Left ventricle myocardium inferior (tissue), 1 donor: ENCODE results near the gene CCM2. TPM values are rescaled to one million over a fixed set of nuclear protein-coding genes. Genes with fewer than 3 reads are reported as not detected.

Experiments
- DNase-seq: peaks from one replicate; pipeline ENCODE4 v3.0.0-alpha.2; 2020
- H3K27ac ChIP-seq: fragments of 200-600 bp; replicated peaks from 2 replicates; pipeline ENCODE4 v1.8.0; 2021
- H3K27me3 ChIP-seq: fragments of 200-600 bp; 2 replicates; pipeline ENCODE4 v1.8.0; 2021; ENCODE audit warnings: low read depth
- H3K36me3 ChIP-seq: fragments of 200-600 bp; 2 replicates; pipeline ENCODE4 v1.8.0; 2021
- H3K4me1 ChIP-seq: fragments of 200-600 bp; 2 replicates; pipeline ENCODE4 v1.8.0; 2021
- H3K4me3 ChIP-seq: fragments of 200-600 bp; 2 replicates; pipeline ENCODE4 v1.8.0; 2021; ENCODE audit warnings: mild to moderate bottlenecking, moderate library complexity
- H3K9me3 ChIP-seq: fragments of 200-600 bp; replicated peaks from 2 replicates; pipeline ENCODE4 v1.8.0; 2021
- CTCF ChIP-seq: fragments of 200-600 bp; IDR thresholded peaks from 2 replicates; pipeline ENCODE4 v1.8.0; 2021; ENCODE audit warnings: antibody characterized with exemption, mild to moderate bottlenecking, borderline replicate concordance
- intact Hi-C: fragments of 100-400 bp; cut with micrococcal nuclease; formaldehyde crosslinking; loops from one replicate; pipeline ENCODE4 v1.11.0; 2022
- total RNA-seq: library from RNA; stranded (reverse); fragmentation: NEBNext Ultra II Directional; extraction: Animal tissue kit (Norgen Biotek cat#: 25700); gene quantifications from one replicate; pipeline ENCODE4 v1.2.1, GENCODE V29; 2021
- donor health status: DM: no; HTN: yes; CAD: no; lungs with severe emphysema.

The CCM2 gene
- total RNA-seq, 1 donor from 2014 or later, result 24.5 TPM

DNA sequence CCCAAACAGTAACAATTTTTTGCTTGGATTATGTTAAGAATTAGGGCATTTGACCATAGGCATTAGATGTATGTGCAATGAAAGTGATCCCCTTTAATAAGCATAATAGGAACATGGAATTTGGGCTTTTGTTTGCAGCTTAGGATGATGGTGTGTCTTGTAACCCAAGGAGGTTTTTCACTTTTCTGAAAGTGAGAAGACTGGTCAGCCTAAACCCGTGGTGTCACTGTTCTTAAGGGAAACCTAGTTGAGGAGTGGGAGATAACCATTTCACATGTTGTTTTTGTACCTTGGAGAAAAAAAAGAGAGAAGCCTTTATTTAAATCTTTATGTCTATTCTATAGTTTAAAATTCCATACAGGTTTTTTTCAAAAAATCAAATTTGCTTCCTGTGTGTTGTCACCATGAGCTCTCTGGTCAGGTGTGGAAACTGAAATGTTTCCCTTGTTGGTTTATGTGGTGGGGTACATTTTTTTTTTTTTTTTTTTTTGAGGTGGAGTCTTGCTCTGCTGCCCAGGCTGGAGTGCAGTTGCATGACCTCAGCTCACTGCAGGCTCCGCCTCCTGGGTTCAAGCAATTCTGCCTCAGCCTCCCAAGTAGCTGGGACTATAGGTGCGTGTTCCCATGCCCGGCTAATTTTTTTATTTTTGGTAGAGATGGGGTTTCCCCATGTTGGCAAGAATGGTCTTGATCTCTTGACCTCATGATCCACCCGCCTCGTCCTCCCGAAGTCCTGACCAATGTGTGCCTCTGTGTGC is 7.7 kb downstream of the CCM2 start:
- Histone ChIP-seq H3K27me3 (no peaks in the 10 kb centered on the region), H3K27ac (no peak overlapping the region), H3K9me3 (no peaks in the 10 kb centered on the region), H3K4me3 (no peak overlapping the region), H3K4me1 (peaks cover 21% of the 10 kb centered on the region), H3K36me3 (peaks cover 13% of the 10 kb centered on the region)
- no peak for DNase-seq
- no peak for TF ChIP-seq CTCF
- intact Hi-C loops, result no loop called here

DNA sequence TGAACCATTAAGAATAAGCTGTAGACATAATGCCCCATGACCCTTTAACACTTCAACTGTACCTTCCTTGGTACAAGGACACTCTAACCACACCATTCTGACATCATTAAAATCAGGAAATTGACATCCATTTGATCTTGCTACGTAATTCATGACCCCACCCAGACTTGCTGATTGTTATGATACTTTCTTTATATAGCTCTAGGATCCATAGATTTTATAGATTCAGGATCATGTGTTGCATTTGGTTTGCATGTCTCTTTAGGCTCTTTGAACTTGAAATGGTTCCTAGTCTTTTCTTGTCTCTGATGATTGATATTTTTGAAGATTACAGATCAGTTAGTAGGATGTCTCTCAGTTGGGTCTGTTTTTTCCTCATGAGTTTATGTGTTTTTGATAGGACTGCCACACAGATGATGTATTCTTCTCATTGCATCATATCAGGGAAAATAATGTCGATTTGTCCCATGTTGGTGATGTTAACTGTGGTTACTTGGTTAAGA is 13.5 kb downstream of the CCM2 start:
- intact Hi-C loops, result no loop called here
- no peak for DNase-seq
- Histone ChIP-seq H3K36me3 (peaks cover 13% of the 10 kb centered on the region), H3K27me3 (no peaks in the 10 kb centered on the region), H3K4me3 (no peak overlapping the region), H3K9me3 (no peaks in the 10 kb centered on the region), H3K27ac (no peak overlapping the region), H3K4me1 (peaks cover 10% of the 10 kb centered on the region)
- no peak for TF ChIP-seq CTCF

- no peak overlapping the region for H3K27ac ChIP-seq
- intact Hi-C loops, result no loop called here
- no peaks in the 10 kb centered on the region for H3K27me3 ChIP-seq
- no peak for TF ChIP-seq CTCF
- peaks cover 13% of the 10 kb centered on the region for H3K36me3 ChIP-seq
- H3K4me1 ChIP-seq, result peaks cover 10% of the 10 kb centered on the region
- no peak overlapping the region for H3K4me3 ChIP-seq
- no peak for DNase-seq
- H3K9me3 ChIP-seq, result no peaks in the 10 kb centered on the region
Measured at GRCh38 chr7:45015313-45015712, 15.3 kb downstream of the CCM2 start.

DNA sequence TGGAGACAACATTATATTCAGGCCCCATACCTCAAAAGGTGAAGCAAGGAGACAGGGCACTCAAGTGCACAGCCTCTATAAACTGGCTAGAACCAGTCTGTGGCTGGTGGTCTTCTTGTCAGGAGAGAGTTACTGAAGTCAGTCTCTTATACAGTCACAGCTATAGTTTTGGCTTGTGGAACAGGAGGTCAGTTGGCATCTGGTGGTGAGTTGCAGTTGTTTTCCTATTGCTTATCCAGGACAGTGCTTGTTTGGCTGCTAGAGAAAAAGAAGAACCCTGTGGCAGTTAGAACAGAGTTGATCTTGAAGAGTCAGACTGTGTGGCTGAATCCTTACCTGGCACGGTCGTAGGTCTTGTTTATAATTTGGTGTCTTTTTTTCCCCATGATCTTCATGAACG is 17.3 kb downstream of the CCM2 start:
- peaks cover 4% of the 10 kb centered on the region for H3K36me3 ChIP-seq
- no peaks in the 10 kb centered on the region for H3K9me3 ChIP-seq
- H3K27ac ChIP-seq, result no peak overlapping the region
- no peaks in the 10 kb centered on the region for H3K27me3 ChIP-seq
- no peak for DNase-seq
- intact Hi-C loops, result no loop called here
- peaks cover 10% of the 10 kb centered on the region for H3K4me1 ChIP-seq
- H3K4me3 ChIP-seq, result no peak overlapping the region
- no peak for TF ChIP-seq CTCF

DNA sequence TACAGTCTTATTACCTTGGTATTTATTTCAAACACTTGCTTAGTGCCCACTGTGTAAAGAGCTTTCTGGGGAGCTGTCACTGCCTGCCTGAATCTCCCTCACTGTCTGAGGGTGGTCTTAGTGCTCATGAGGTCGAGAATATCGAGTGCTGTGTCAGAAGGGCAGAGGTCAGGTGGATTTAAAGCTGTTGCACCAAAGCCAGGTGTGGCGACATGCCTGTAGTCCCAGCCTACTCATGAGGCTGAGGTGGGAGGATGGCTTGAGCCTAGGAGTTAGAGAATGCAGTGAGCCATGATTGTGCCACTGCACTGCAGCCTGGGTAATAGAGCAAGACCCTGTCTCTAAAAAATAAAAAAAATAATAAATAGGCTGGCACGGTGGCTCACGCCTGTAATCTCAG is 20.9 kb downstream of the CCM2 start:
- no peak overlapping the region for H3K27ac ChIP-seq
- no peak for DNase-seq
- H3K4me3 ChIP-seq, result no peak overlapping the region
- TF ChIP-seq CTCF, result no peak
- peaks cover 3% of the 10 kb centered on the region for H3K36me3 ChIP-seq
- H3K27me3 ChIP-seq, result no peaks in the 10 kb centered on the region
- H3K4me1 ChIP-seq, result no peaks in the 10 kb centered on the region
- H3K9me3 ChIP-seq, result peaks cover 5% of the 10 kb centered on the region
- intact Hi-C loops, result no loop called here
